GM23338 (cell line): ENCODE measurements around the gene NDUFAF8. TPM values are rescaled to one million over a fixed set of nuclear protein-coding genes. Genes with fewer than 3 reads are reported as not detected.

Source experiments
- ATAC-seq: fragments of 200-7000 bp; cut with Tn5 transposase; 3 replicates; pipeline ENCODE4 v1.9.1; 2020
- DNase-seq: peaks from one replicate; pipeline ENCODE4 v3.0.0-alpha.2; 2015; ENCODE audit warnings: low spot score
- H2AFZ ChIP-seq: fragments of 200-600 bp; sonication (generic); 2 replicates; pipeline ENCODE4 v1.8.0; 2016; ENCODE audit warnings: antibody characterized with exemption, mild to moderate bottlenecking, moderate library complexity
- H3F3A ChIP-seq: fragments of 200-600 bp; sonication (generic); replicated peaks from 2 replicates; pipeline ENCODE4 v1.8.0; 2017; ENCODE audit warnings: antibody characterized with exemption, mixed run types, low read depth
- H3K27ac ChIP-seq: fragments of 200-600 bp; sonication (generic); 2 replicates; pipeline ENCODE4 v1.6.1; 2016; ENCODE audit warnings: low read depth
- H3K27me3 ChIP-seq: fragments of 200-600 bp; sonication (generic); 2 replicates; pipeline ENCODE4 v1.8.0; 2016; ENCODE audit warnings: mild to moderate bottlenecking, mixed run types, moderate library complexity; ENCODE audit not compliant: insufficient read depth
- H3K36me3 ChIP-seq: fragments of 200-600 bp; sonication (generic); 2 replicates; pipeline ENCODE4 v1.8.0; 2016; ENCODE audit warnings: mild to moderate bottlenecking; ENCODE audit not compliant: insufficient read depth
- H3K4me1 ChIP-seq: fragments of 200-600 bp; sonication (generic); 2 replicates; pipeline ENCODE4 v1.8.0; 2016; ENCODE audit warnings: mild to moderate bottlenecking, moderate library complexity; ENCODE audit not compliant: insufficient read depth
- H3K4me2 ChIP-seq: fragments of 200-600 bp; sonication (generic); 2 replicates; pipeline ENCODE4 v1.7.1; 2017; ENCODE audit warnings: mixed run types
- H3K4me3 ChIP-seq: fragments of 200-600 bp; sonication (generic); 2 replicates; pipeline ENCODE4 v1.6.1; 2016; ENCODE audit warnings: mixed run types
- H3K79me2 ChIP-seq: fragments of 200-600 bp; sonication (generic); replicated peaks from 2 replicates; pipeline ENCODE4 v1.8.0; 2017; ENCODE audit warnings: mild to moderate bottlenecking; ENCODE audit not compliant: insufficient read depth
- H3K9me2 ChIP-seq: fragments of 200-600 bp; sonication (generic); 2 replicates; pipeline ENCODE4 v1.8.0; 2017; ENCODE audit not compliant: insufficient read depth
- H4K20me1 ChIP-seq: fragments of 200-600 bp; sonication (generic); replicated peaks from 2 replicates; pipeline ENCODE4 v1.8.0; 2017; ENCODE audit warnings: mild to moderate bottlenecking; ENCODE audit not compliant: insufficient read depth
- H3K27ac Mint-ChIP-seq: 2 replicates; pipeline ENCODE4 v1.8.0; 2020; ENCODE audit warnings: inconsistent platforms, mild to moderate bottlenecking, moderate library complexity, mixed read lengths
- H3K27me3 Mint-ChIP-seq: 3 replicates; pipeline ENCODE4 v1.8.0; 2022; ENCODE audit warnings: low read depth, mild to moderate bottlenecking, moderate library complexity, mixed read lengths, inconsistent platforms; ENCODE audit not compliant: insufficient read depth, poor library complexity
- H3K36me3 Mint-ChIP-seq: 3 replicates; pipeline ENCODE4 v1.8.0; 2021; ENCODE audit warnings: low read depth, mild to moderate bottlenecking, inconsistent platforms, moderate library complexity, mixed read lengths
- H3K4me1 Mint-ChIP-seq: 3 replicates; pipeline ENCODE4 v1.8.0; 2020; ENCODE audit warnings: mild to moderate bottlenecking, inconsistent platforms, mixed read lengths
- H3K4me3 Mint-ChIP-seq: 3 replicates; pipeline ENCODE4 v1.8.0; 2021; ENCODE audit warnings: moderate library complexity, mild to moderate bottlenecking, inconsistent platforms, mixed read lengths
- H3K9me3 Mint-ChIP-seq: 3 replicates; pipeline ENCODE4 v1.8.0; 2020; ENCODE audit warnings: moderate library complexity, mild to moderate bottlenecking, inconsistent platforms, mixed read lengths
- CREB1 ChIP-seq: fragments of 250-450 bp; sonication (Bioruptor Pico); IDR thresholded peaks from 2 replicates; pipeline ENCODE4 v1.5.0; 2020; ENCODE audit warnings: low read depth, mild to moderate bottlenecking, moderate library complexity
- CTCF ChIP-seq, 2 experiments: fragments of 200-600 bp in 1 of 2; sonication (generic) in 1 of 2; conservative IDR thresholded peaks; 2 replicates each; pipeline versions ENCODE4 v1.5.1 to v1.6.1; 2016 to 2017; ENCODE audit warnings: antibody characterized with exemption in 2 of 2, low read depth in 2 of 2, mild to moderate bottlenecking in 2 of 2, moderate library complexity in 1 of 2
- ETS1 ChIP-seq: IDR thresholded peaks from 2 replicates; pipeline ENCODE4 v1.6.1; 2016; ENCODE audit warnings: antibody characterized with exemption
- EZH2 ChIP-seq: fragments of 200-600 bp; sonication (generic); IDR thresholded peaks from one replicate; pipeline ENCODE4 v1.8.0; 2017; ENCODE audit warnings: antibody characterized with exemption, mild to moderate bottlenecking, low read depth; ENCODE audit not compliant: unreplicated experiment
- EZH2phosphoT487 ChIP-seq: fragments of 200-600 bp; sonication (generic); IDR thresholded peaks from one replicate; pipeline ENCODE4 v1.8.1; 2018; ENCODE audit warnings: antibody characterized with exemption; ENCODE audit not compliant: unreplicated experiment
- JUNB ChIP-seq: IDR thresholded peaks from one replicate; pipeline ENCODE4 v1.6.1; 2016; ENCODE audit warnings: antibody characterized with exemption; ENCODE audit not compliant: unreplicated experiment
- NANOG ChIP-seq: IDR thresholded peaks from 2 replicates; pipeline ENCODE4 v1.6.1; 2016; ENCODE audit warnings: antibody characterized with exemption, borderline replicate concordance
- POLR2AphosphoS5 ChIP-seq: IDR thresholded peaks from 2 replicates; pipeline ENCODE4 v1.6.1; 2016; ENCODE audit warnings: antibody characterized with exemption, low read depth
- REST ChIP-seq: IDR thresholded peaks from one replicate; pipeline ENCODE4 v1.6.1; 2018; ENCODE audit warnings: antibody characterized with exemption; ENCODE audit not compliant: unreplicated experiment
- STAT1 ChIP-seq: IDR thresholded peaks from one replicate; pipeline ENCODE4 v1.6.1; 2016; ENCODE audit warnings: antibody characterized with exemption; ENCODE audit not compliant: unreplicated experiment
- ZNF114 ChIP-seq: fragments of 250-450 bp; sonication (Bioruptor Pico); IDR thresholded peaks from 2 replicates; pipeline ENCODE4 v1.5.0; 2020; ENCODE audit warnings: mild to moderate bottlenecking, moderate library complexity
- ZNF331 ChIP-seq: fragments of 250-450 bp; sonication (Bioruptor Pico); IDR thresholded peaks from 2 replicates; pipeline ENCODE4 v1.5.0; 2020; ENCODE audit warnings: low read depth, mild to moderate bottlenecking, moderate library complexity
- polyA plus RNA-seq: library from polyadenylated mRNA; unstranded; fragments of >200 nt; fragmentation: Nextera tagmentation; extraction: Ambion mirVana; gene quantifications from 2 replicates; pipeline ENCODE4 v1.2.1, GENCODE V29; 2016
- total RNA-seq: library from RNA; depleted of rRNA; stranded (reverse); fragments of >200 nt; shearing (Covaris generic); gene quantifications from 2 replicates; pipeline ENCODE4 v1.2.3, GENCODE V29; 2014
- TF ChIP-seq, protein P1 (sequence below): fragments of 250-450 bp; sonication (Bioruptor Pico); IDR thresholded peaks from 2 replicates; pipeline ENCODE4 v1.5.0; 2020; ENCODE audit warnings: mild to moderate bottlenecking, moderate library complexity

NDUFAF8 gene
- total and polyA plus RNA-seq, 2 experiments from 2014 or later = 21.5 to 156 TPM

GRCh38 chr17:81202318-81202717 lies 36.8 kb upstream of the NDUFAF8 start:
- Mint-ChIP-seq H3K4me3 (no peak overlapping the region), H3K27ac (no peak overlapping the region), H3K4me1 (no peaks in the 10 kb centered on the region), H3K36me3 (peaks cover 7% of the 10 kb centered on the region; the same call in 2 of the 3 replicates), H3K9me3 (no peaks in the 10 kb centered on the region), H3K27me3 (peaks cover 5% of the 10 kb centered on the region)
- TF ChIP-seq ZNF331 = no peak
- no peak for TF ChIP-seq JUNB
- no peak for TF ChIP-seq EZH2
- TF ChIP-seq ETS1 = no peak
- TF ChIP-seq ZNF114 (CRISPR knock-in tag) = no peak
- TF ChIP-seq CREB1 (CRISPR knock-in tag) = no peak
- no peak for TF ChIP-seq CTCF (conservative IDR thresholded peaks at IDR 0.05; ENCODE audit: low read depth in 2 of 2)
- TF ChIP-seq, protein P1, sequence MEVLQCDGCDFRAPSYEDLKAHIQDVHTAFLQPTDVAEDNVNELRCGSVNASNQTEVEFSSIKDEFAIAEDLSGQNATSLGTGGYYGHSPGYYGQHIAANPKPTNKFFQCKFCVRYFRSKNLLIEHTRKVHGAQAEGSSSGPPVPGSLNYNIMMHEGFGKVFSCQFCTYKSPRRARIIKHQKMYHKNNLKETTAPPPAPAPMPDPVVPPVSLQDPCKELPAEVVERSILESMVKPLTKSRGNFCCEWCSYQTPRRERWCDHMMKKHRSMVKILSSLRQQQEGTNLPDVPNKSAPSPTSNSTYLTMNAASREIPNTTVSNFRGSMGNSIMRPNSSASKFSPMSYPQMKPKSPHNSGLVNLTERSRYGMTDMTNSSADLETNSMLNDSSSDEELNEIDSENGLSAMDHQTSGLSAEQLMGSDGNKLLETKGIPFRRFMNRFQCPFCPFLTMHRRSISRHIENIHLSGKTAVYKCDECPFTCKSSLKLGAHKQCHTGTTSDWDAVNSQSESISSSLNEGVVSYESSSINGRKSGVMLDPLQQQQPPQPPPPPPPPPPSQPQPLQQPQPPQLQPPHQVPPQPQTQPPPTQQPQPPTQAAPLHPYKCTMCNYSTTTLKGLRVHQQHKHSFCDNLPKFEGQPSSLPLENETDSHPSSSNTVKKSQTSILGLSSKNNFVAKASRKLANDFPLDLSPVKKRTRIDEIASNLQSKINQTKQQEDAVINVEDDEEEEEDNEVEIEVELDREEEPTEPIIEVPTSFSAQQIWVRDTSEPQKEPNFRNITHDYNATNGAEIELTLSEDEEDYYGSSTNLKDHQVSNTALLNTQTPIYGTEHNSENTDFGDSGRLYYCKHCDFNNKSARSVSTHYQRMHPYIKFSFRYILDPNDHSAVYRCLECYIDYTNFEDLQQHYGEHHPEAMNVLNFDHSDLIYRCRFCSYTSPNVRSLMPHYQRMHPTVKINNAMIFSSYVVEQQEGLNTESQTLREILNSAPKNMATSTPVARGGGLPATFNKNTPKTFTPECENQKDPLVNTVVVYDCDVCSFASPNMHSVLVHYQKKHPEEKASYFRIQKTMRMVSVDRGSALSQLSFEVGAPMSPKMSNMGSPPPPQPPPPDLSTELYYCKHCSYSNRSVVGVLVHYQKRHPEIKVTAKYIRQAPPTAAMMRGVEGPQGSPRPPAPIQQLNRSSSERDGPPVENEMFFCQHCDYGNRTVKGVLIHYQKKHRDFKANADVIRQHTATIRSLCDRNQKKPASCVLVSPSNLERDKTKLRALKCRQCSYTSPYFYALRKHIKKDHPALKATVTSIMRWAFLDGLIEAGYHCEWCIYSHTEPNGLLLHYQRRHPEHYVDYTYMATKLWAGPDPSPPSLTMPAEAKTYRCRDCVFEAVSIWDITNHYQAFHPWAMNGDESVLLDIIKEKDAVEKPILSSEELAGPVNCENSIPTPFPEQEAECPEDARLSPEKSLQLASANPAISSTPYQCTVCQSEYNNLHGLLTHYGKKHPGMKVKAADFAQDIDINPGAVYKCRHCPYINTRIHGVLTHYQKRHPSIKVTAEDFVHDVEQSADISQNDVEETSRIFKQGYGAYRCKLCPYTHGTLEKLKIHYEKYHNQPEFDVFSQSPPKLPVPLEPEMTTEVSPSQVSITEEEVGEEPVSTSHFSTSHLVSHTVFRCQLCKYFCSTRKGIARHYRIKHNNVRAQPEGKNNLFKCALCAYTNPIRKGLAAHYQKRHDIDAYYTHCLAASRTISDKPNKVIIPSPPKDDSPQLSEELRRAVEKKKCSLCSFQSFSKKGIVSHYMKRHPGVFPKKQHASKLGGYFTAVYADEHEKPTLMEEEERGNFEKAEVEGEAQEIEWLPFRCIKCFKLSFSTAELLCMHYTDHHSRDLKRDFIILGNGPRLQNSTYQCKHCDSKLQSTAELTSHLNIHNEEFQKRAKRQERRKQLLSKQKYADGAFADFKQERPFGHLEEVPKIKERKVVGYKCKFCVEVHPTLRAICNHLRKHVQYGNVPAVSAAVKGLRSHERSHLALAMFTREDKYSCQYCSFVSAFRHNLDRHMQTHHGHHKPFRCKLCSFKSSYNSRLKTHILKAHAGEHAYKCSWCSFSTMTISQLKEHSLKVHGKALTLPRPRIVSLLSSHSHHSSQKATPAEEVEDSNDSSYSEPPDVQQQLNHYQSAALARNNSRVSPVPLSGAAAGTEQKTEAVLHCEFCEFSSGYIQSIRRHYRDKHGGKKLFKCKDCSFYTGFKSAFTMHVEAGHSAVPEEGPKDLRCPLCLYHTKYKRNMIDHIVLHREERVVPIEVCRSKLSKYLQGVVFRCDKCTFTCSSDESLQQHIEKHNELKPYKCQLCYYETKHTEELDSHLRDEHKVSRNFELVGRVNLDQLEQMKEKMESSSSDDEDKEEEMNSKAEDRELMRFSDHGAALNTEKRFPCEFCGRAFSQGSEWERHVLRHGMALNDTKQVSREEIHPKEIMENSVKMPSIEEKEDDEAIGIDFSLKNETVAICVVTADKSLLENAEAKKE (CRISPR knock-in tag) = no peak
- no peak for TF ChIP-seq REST
- no peak for TF ChIP-seq POLR2AphosphoS5
- no peak for TF ChIP-seq NANOG
- no peak for TF ChIP-seq EZH2phosphoT487
- no peak for TF ChIP-seq STAT1
- ATAC-seq = no peak
- Histone ChIP-seq H3K79me2 (no peaks in the 10 kb centered on the region), H3K36me3 (no peaks in the 10 kb centered on the region; the same call in 1 of the 2 replicates), H4K20me1 (no peaks in the 10 kb centered on the region), H2AFZ (no peak overlapping the region), H3K4me2 (no peak overlapping the region), H3K27me3 (no peaks in the 10 kb centered on the region), H3K27ac (no peak overlapping the region), H3F3A (no peaks in the 10 kb centered on the region), H3K9me2 (no peaks in the 10 kb centered on the region), H3K4me3 (no peak overlapping the region), H3K4me1 (no peaks in the 10 kb centered on the region)
- DNase-seq = no peak
